ENCODE measurements around the gene SLC35A5. TPM values are rescaled to one million over a fixed set of nuclear protein-coding genes. Genes with fewer than 3 reads are reported as not detected.
A peak's percentile ranks its signal among the peaks of the same experiment; 100 is the strongest.

Gene SLC35A5
- total RNA-seq, 3 donors from 2014 or later, result 12.2 to 13.5 (median 12.3) TPM

DNA sequence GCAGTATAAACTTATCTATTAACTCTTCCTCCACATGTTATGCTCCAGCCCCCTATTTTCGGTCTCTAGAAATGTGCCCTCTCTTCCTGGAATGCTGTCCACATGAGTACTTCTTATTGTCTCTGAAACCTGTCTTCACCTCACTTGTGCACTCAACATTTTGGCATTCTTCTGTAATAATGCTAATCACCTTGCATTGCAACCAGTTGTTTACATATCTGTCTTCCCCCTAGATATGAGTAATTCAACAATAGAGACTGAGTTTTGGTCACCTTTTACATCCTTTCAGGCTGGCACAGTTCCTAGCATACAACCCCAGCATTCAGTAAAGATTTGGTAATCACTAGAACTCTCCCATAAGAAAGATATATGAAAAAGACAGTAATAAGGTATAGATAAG, 61.9 kb downstream of the SLC35A5 start:
- Mint-ChIP-seq H3K4me3 (no peak overlapping the region), H3K36me3 (ENCODE audit: insufficient read depth) (no peaks in the 10 kb centered on the region), H3K27me3 (ENCODE audit: low read depth) (no peaks in the 10 kb centered on the region), H3K9me3 (no peaks in the 10 kb centered on the region), H3K4me1 (ENCODE audit: low read depth) (no peaks in the 10 kb centered on the region)
- DNase-seq (no peak), ATAC-seq (no peak)

DNA sequence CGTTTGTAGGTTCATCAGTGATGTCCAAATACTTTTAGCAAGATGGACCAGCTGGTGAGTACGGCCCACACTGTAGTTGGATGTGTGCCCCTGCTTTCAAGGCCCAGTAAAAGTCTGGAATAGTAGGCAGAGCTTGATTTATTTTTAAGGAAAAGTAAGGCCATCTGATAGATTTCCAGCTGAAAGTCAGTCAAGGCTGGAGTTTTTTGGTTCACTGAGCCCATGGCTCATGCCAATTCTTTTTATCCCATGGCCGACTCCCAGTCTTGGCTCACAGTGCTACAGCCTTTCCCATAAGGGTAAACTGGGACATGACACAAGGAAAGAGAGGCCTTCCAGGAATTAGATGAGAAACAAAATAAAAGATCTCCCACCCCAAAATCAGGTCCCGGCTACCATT, 65.6 kb downstream of the SLC35A5 start:
- Mint-ChIP-seq H3K36me3 (ENCODE audit: insufficient read depth) (no peaks in the 10 kb centered on the region), H3K9me3 (no peaks in the 10 kb centered on the region), H3K27me3 (ENCODE audit: low read depth) (peaks cover 2% of the 10 kb centered on the region), H3K4me1 (ENCODE audit: low read depth) (no peaks in the 10 kb centered on the region), H3K4me3 (no peak overlapping the region)
- DNase-seq (no peak), ATAC-seq (no peak)

DNA sequence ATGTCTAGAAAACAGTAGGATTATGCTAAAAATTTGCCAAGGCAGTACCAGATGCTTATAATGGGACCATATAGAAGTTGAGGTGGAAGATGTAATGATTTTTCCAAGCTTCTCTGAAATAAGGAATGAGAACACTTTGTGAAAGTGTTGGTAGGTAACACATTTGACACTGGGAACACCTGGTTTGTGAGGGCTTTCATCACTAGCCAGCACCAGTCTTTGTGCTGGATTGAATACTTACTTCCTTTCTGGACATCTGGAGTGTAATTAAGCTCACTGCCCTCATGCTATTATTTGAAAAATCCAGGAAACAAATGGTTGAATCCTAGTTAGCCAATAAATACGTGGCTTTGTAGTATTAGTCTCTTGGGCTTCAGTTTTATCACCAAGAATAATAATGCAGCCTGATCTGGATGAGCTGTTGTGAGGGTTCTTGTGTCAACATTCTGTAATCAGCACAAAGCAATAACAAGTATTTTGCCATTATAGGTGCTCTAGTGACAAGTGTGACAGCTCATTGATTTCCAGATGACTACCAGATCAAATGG, 66.1 kb downstream of the SLC35A5 start:
- Mint-ChIP-seq H3K36me3 (ENCODE audit: insufficient read depth) (no peaks in the 10 kb centered on the region), H3K4me3 (no peak overlapping the region), H3K9me3 (no peaks in the 10 kb centered on the region), H3K4me1 (ENCODE audit: low read depth) (no peaks in the 10 kb centered on the region), H3K27me3 (ENCODE audit: low read depth) (peaks cover 2% of the 10 kb centered on the region)
- DNase-seq (no peak), ATAC-seq (no peak)

DNA sequence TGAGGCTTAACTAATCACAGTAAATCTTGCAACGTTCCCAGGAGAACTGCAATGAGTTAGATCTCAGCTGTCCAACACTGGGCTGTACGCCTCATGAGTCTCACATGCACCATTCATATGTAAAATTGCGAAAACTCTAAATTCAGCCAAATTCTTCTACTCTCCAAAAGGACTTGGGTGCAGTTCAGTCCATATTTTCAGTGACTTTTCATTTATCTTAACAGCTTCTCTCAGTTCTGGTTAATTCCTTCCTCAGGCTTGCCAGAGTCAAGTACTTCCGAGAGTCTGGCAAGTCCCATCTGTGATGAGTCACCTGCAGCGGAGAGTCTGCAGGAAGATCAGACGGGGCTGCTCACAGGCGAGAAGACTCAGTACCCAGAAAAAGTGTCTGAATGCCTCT, 67.6 kb downstream of the SLC35A5 start:
- no peak for DNase-seq
- no peaks in the 10 kb centered on the region for H3K9me3 Mint-ChIP-seq
- H3K36me3 Mint-ChIP-seq (ENCODE audit: insufficient read depth), result no peaks in the 10 kb centered on the region
- H3K27me3 Mint-ChIP-seq (ENCODE audit: low read depth), result peaks cover 2% of the 10 kb centered on the region
- no peaks in the 10 kb centered on the region for H3K4me1 Mint-ChIP-seq (ENCODE audit: low read depth)
- no peak overlapping the region for H3K4me3 Mint-ChIP-seq
- peak; percentile 77 to 86 for ATAC-seq

DNA sequence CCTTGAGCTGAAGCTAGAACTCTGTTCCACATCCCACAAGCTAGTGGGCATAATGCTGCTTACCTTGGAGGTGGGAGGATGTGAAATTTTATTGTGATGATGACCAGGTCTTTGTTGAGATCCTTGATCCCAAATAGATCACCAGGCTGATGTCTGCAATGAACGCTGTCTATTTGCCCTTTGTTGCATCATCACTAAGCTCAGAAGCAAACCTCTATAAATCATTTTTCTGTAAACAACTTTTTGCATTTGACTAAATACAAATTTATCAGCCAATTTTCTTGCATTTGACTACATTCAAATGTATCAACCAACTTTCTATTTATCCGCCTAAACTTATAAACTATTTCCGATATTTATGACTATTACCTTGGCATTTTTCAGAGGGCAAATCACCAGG, 69.4 kb downstream of the SLC35A5 start:
- no peak overlapping the region for H3K4me3 Mint-ChIP-seq
- no peaks in the 10 kb centered on the region for H3K9me3 Mint-ChIP-seq
- H3K4me1 Mint-ChIP-seq (ENCODE audit: low read depth), result peaks cover 5% of the 10 kb centered on the region
- peaks cover 2% of the 10 kb centered on the region for H3K27me3 Mint-ChIP-seq (ENCODE audit: low read depth)
- H3K36me3 Mint-ChIP-seq (ENCODE audit: insufficient read depth), result no peaks in the 10 kb centered on the region
- DNase-seq, result no peak
- no peak for ATAC-seq

DNA sequence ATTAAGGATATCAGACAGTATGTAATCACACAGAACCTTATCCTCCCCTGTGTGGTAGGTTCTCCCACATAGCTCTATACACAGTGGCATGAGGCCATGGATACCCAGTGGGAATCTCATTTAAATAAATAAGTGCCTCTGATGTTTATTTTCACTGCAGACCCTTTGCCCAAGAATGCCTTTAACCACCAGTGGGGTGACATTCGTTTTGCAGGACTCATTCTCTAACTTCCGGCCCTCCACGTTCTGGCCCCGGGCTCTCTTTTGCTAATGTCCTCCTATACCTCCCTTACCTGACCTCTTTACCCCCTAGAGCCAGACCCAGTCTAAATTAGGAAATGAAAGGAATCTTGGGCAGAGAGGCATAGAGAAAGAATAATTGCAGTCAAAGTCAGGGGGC, 70.8 kb downstream of the SLC35A5 start:
- Mint-ChIP-seq H3K9me3 (no peaks in the 10 kb centered on the region), H3K36me3 (ENCODE audit: insufficient read depth) (no peaks in the 10 kb centered on the region), H3K4me3 (no peak overlapping the region), H3K4me1 (ENCODE audit: low read depth) (peaks cover 5% of the 10 kb centered on the region), H3K27me3 (ENCODE audit: low read depth) (peaks cover 2% of the 10 kb centered on the region)
- ATAC-seq (no peak), DNase-seq (no peak)

DNA sequence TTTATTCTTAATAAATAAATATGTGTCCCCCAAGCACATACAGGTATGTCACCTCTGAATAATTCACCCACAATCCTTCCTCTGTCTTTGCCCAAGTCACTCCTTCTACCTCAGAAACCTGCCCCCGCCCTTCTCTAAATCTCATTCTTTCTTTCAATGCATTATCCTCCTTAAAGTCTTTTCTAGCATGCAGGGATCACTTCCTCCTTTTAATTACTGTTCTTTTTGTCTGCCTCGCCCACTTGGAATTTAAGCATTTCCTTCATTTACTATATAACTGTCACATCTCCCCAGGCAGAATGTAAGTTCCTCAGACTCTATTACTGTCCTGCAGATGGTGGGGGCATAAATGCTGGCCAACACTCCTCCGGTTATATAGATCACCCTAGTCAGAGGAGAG, 71.3 kb downstream of the SLC35A5 start:
- Mint-ChIP-seq H3K4me3 (no peak overlapping the region), H3K36me3 (ENCODE audit: insufficient read depth) (no peaks in the 10 kb centered on the region), H3K4me1 (ENCODE audit: low read depth) (peaks cover 5% of the 10 kb centered on the region), H3K27me3 (ENCODE audit: low read depth) (peaks cover 2% of the 10 kb centered on the region), H3K9me3 (no peaks in the 10 kb centered on the region)
- DNase-seq, result no peak
- ATAC-seq, result no peak

DNA sequence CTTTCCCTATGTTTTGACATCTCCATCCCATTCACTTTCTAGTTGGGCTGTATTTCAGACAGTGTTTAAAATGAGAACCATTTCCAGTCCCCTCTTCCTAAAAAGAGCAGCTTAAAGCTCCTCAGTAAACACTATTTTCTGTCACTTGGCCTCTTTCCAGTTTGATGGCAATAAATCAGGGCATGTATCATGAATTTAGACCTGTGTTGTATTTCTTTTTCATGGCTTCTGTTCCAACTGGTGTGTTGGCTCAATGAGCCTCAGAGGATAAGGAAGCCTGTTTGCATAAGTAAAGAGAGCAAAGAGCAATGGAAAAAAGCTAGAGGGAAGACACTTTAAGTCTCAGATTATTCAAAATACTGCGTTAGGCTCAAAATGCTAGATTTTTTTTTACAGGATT, 71.9 kb downstream of the SLC35A5 start:
- Mint-ChIP-seq H3K27me3 (ENCODE audit: low read depth) (peaks cover 2% of the 10 kb centered on the region), H3K4me3 (no peak overlapping the region), H3K36me3 (ENCODE audit: insufficient read depth) (no peaks in the 10 kb centered on the region), H3K9me3 (no peaks in the 10 kb centered on the region), H3K4me1 (ENCODE audit: low read depth) (peaks cover 5% of the 10 kb centered on the region)
- ATAC-seq (no peak), DNase-seq (no peak)

DNA sequence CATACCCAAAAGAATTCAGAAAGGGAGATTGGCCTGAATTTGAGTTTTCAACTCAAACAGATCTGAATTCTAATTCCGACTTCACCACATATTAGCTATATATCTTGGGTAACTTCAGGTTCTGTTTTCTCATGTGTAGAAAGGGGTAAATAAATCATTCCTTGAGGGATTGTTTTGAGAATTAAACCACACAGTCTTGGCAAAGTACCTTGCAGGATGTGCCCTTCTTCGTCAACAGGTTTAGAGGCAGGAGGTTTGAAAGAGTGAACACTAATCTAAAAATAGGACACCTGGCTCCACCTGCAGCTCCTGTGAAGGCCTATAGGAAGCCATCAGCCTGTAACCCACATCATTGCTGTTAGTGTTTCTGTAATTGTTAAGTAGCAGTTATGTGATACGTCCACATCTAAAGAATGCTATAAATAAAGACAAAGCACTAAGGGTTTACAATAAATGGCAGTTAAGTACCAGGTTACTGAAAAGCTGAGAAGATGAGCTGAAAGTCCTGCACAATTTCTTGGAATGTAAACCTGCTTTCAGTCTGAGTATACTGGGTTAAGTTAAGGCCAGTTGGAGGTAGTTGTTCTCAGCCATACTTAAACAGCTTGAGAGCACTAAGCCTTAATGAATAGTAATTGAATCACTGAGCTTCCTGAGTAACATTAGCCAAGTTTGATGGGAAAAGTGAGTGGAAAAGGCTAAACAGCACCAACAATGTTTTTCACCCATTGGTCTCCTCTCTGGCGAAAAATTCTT, 73.1 kb downstream of the SLC35A5 start:
- H3K4me3 Mint-ChIP-seq, result no peak overlapping the region
- H3K27me3 Mint-ChIP-seq (ENCODE audit: low read depth), result peaks cover 2% of the 10 kb centered on the region
- ATAC-seq (no peak), DNase-seq (no peak)
- no peaks in the 10 kb centered on the region for H3K9me3 Mint-ChIP-seq
- no peaks in the 10 kb centered on the region for H3K36me3 Mint-ChIP-seq (ENCODE audit: insufficient read depth)
- peaks cover 5% of the 10 kb centered on the region for H3K4me1 Mint-ChIP-seq (ENCODE audit: low read depth)

Other genes with a start within 250 kb of the SLC35A5 start
- gene CD200, start 228.9 kb upstream of the SLC35A5 start, total RNA-seq, result 100 to 1,000 TPM; 100 to 125 (median 109) TPM
- gene BTLA, start 62.6 kb upstream of the SLC35A5 start, total RNA-seq, result 10 to 100 TPM; 29.8 to 46.3 (median 33.2) TPM
- gene ATG3, start 83 bp upstream of the SLC35A5 start, total RNA-seq, result 10 to 100 TPM; 81.5 to 93.9 (median 88.8) TPM
- gene CCDC80, start 79.1 kb downstream of the SLC35A5 start, total RNA-seq, result under 1 TPM; 0.16 to 0.43 (median 0.30) TPM